NCI-H345 treated with DMSO at 0.1 percent for 48 hours (cell line): ENCODE results near the gene CD22.

Source experiments
- DNase-seq: peaks from one replicate; lab custom pipeline; 2025; ENCODE audit not compliant: unreplicated experiment; lab: John Stamatoyannopoulos, UW

CD22 gene

GRCh38 chr19:35341006-35341405 is 12.0 kb downstream of the CD22 start:
- DNase-seq: no peak

DNA sequence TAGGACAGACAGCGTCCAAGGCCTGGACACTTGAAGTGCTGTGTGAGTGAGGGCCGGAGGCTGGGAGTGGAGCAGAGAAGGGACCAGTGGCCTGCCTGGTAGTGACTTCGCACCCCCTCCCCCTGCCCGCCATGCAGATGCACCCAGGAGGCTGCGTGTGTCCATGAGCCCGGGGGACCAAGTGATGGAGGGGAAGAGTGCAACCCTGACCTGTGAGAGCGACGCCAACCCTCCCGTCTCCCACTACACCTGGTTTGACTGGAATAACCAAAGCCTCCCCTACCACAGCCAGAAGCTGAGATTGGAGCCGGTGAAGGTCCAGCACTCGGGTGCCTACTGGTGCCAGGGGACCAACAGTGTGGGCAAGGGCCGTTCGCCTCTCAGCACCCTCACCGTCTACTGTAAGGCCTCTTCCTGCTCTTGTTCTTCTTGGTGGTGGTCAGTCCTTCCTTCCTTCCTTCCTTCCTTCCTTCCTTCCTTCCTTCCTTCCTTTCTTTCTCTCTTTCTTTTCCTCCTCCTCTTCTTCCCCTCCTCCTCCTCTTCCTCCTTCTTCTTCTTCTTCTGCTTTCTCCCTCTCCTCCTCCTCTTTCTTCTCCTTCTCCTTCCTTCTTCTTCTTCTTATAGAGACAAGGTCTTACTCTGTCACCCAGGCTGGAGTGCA is 12.7 kb downstream of the CD22 start:
- no peak for DNase-seq

- DNase-seq: no peak
Measured at GRCh38 chr19:35342430-35342829, 13.4 kb downstream of the CD22 start.

GRCh38 chr19:35344511-35345031 is 15.6 kb downstream of the CD22 start:
- no peak for DNase-seq

- no peak for DNase-seq
Measured at GRCh38 chr19:35345671-35346111, 16.7 kb downstream of the CD22 start.

- no peak for DNase-seq
Measured at GRCh38 chr19:35346193-35347052, 17.4 kb downstream of the CD22 start.

GRCh38 chr19:35347171-35347929 is 18.4 kb downstream of the CD22 start, which contains the start of gene FFAR1:
Gene FFAR1 (plus strand): TSS chr19:35347902. CDS start chr19:35351552, 3,650 bp downstream.
- no peak for DNase-seq

DNA sequence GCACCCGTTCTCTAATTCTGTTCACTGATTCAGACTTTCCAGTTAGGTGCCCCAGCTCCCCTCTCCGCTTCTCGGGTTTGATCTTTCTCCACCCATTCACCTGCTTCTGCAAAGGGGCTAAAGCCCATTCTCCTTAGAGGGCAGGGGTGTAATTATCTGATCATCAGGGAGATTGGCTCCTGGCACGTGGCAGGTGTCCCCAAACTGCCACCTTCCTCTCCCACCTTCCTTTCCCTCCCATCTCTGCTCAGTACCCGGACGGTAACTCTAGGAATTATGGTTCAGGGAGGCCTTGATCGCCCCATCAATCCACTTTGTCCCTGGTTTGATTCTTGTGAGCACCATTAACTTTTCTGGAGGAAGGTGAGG is 18.9 kb downstream of the CD22 start:
- DNase-seq: no peak

- DNase-seq: peak; percentile 72
Measured at GRCh38 chr19:35348911-35349611, 20.1 kb downstream of the CD22 start.

GRCh38 chr19:35349614-35350521 is 20.9 kb downstream of the CD22 start:
- DNase-seq: no peak

DNA sequence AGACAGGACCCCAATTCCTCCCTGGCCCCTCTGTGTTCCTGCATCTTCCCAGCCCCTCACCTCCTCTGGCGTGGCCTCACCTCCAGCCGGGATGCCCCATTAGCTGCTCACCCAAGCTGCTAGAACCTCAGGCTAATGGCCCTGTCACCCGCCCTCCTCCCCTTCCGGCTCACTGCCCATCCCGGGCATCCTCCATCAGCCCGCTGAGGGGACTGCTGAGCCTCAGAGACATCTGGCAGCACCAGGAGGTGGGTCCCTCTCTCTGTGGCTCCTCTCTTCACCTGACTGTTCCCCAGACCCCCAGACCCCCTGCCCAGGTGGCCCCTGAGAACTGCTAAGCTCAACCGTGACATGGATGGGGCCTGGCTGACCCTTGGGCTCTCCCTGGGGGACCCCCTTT is 21.6 kb downstream of the CD22 start:
- no peak for DNase-seq

DNA sequence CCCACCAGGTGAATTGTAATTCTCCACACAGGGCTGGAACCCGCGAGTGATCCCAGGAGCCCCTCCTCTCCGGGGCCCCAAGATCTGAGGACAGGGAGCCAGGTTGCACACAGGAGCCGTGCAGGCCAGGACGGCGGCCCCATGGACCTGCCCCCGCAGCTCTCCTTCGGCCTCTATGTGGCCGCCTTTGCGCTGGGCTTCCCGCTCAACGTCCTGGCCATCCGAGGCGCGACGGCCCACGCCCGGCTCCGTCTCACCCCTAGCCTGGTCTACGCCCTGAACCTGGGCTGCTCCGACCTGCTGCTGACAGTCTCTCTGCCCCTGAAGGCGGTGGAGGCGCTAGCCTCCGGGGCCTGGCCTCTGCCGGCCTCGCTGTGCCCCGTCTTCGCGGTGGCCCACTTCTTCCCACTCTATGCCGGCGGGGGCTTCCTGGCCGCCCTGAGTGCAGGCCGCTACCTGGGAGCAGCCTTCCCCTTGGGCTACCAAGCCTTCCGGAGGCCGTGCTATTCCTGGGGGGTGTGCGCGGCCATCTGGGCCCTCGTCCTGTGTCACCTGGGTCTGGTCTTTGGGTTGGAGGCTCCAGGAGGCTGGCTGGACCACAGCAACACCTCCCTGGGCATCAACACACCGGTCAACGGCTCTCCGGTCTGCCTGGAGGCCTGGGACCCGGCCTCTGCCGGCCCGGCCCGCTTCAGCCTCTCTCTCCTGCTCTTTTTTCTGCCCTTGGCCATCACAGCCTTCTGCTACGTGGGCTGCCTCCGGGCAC is 22.6 kb downstream of the CD22 start:
- DNase-seq: no peak

- DNase-seq: no peak
Measured at GRCh38 chr19:35352177-35352447, 23.1 kb downstream of the CD22 start.

DNA sequence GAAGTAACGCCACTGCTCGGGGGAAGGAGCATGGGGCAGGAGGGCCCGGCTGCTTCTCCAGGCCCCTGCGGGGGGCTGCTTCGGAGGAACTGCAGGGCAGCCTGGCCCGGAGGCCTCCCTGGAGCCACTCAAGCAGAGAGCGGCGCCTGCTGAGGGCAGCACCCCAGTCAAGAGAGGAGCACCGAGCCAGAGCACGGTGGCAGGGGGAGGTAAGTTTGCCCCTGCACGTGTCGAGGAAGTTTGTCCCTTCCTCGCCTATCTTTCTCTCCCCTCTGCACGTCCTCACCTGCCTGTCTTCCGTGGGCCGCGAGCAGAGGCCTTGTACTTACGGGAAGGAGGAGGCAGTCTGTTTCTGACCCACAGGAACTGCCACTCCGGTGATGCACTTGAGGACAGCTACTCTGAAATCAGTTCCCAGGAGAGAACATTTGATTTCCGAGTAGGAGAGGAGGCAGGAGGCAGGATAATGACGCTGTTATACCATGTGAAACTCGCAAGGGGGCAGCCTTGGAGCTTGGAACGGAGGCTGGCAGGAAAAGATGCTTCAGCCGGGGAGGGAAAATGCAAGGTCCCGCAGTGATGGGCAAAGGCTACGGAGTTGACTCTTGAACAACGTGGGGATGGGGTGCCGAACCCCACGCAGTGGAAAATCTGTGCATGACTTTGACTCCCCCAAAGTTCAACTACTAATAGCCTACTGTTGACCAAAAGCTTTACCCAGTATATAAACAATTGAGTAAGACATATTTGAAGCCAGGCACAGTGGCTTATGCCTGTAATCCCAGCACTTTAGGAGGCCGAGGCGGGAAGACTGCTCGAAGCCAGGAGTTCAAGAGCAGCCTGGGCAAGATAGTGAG is 23.7 kb downstream of the CD22 start:
- peak; percentile 96 for DNase-seq

GRCh38 chr19:35353635-35354034 is 24.6 kb downstream of the CD22 start:
- DNase-seq: no peak

- no peak for DNase-seq
Measured at GRCh38 chr19:35354898-35355297, 25.9 kb downstream of the CD22 start.

DNA sequence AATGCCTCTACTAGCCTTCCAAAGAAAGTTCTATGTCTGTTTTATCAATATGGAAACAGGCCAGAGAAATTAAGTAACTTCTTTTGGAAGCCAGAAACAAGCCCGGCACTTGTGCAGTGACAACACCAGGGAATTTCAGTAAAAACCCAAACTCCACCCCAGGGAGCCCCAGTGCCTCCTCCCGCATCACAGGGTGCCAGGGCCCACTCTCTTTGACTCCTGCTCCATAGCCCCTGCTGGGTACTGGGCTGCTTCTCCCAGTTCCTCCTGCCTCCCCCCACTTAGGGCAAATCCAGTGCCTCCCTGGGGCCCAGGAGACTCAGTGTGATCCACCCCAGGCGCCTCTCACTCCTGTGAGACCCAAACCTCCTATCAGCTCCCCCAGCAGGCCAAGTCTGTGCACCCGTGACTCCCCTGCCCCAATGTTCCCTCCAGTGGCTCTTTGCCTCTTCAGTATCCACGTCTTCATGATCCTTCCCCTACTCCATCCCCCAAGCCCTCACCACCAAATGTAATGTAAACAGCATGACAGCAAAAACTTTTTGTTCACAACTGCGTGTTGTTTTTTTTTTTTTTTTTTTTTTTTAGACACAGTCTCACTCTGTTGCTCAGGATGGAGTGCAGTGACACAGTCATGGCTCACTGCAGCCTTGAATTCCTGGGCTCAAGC is 26.9 kb downstream of the CD22 start:
- no peak for DNase-seq
